Left ventricle myocardium inferior (tissue), 1 donor: ENCODE results near the gene CPNE5. TPM values are rescaled to one million over a fixed set of nuclear protein-coding genes. Genes with fewer than 3 reads are reported as not detected.

Source experiments
- DNase-seq: peaks from one replicate; pipeline ENCODE4 v3.0.0-alpha.2; 2020
- H3K27ac ChIP-seq: fragments of 200-600 bp; replicated peaks from 2 replicates; pipeline ENCODE4 v1.8.0; 2021
- H3K27me3 ChIP-seq: fragments of 200-600 bp; 2 replicates; pipeline ENCODE4 v1.8.0; 2021; ENCODE audit warnings: low read depth
- H3K36me3 ChIP-seq: fragments of 200-600 bp; 2 replicates; pipeline ENCODE4 v1.8.0; 2021
- H3K4me1 ChIP-seq: fragments of 200-600 bp; 2 replicates; pipeline ENCODE4 v1.8.0; 2021
- H3K4me3 ChIP-seq: fragments of 200-600 bp; 2 replicates; pipeline ENCODE4 v1.8.0; 2021; ENCODE audit warnings: mild to moderate bottlenecking, moderate library complexity
- H3K9me3 ChIP-seq: fragments of 200-600 bp; replicated peaks from 2 replicates; pipeline ENCODE4 v1.8.0; 2021
- intact Hi-C: fragments of 100-400 bp; cut with micrococcal nuclease; formaldehyde crosslinking; loops from one replicate; pipeline ENCODE4 v1.11.0; 2022
- total RNA-seq: library from RNA; stranded (reverse); fragmentation: NEBNext Ultra II Directional; extraction: Animal tissue kit (Norgen Biotek cat#: 25700); gene quantifications from one replicate; pipeline ENCODE4 v1.2.1, GENCODE V29; 2021
- TF ChIP-seq, protein P1 (sequence below): fragments of 200-600 bp; IDR thresholded peaks from 2 replicates; pipeline ENCODE4 v1.8.0; 2021; ENCODE audit warnings: antibody characterized with exemption, mild to moderate bottlenecking, borderline replicate concordance
- donor health status: DM: no; HTN: yes; CAD: no; lungs with severe emphysema.

The CPNE5 gene
- total RNA-seq, 1 donor from 2014 or later, result 26.5 TPM

DNA sequence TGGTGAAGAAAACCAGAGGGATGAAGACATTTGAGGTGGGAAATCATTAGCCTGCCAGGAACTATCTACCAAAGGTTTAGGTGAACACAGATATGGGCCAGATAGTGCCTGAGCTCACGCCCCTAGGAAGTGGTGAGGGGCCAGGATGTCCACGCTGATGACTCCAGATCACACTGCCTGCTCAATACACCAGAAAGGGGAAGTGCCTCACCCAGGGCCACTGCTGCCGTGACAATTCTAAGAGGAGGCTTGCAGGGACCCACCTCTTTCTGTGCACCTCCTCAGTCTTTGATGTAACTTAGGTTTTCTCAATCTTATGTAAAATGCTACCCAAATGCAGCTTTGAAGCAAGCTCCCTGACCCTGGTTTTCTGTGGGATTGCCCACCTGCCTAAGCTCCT, 147.0 kb downstream of the CPNE5 start:
- Histone ChIP-seq H3K27me3 (no peaks in the 10 kb centered on the region), H3K9me3 (no peaks in the 10 kb centered on the region), H3K36me3 (peaks cover 8% of the 10 kb centered on the region), H3K4me1 (peaks cover 22% of the 10 kb centered on the region), H3K27ac (peak overlapping the region; percentile 55), H3K4me3 (no peak overlapping the region)
- DNase-seq, result no peak
- intact Hi-C loops, result no loop called here
- TF ChIP-seq, protein P1, sequence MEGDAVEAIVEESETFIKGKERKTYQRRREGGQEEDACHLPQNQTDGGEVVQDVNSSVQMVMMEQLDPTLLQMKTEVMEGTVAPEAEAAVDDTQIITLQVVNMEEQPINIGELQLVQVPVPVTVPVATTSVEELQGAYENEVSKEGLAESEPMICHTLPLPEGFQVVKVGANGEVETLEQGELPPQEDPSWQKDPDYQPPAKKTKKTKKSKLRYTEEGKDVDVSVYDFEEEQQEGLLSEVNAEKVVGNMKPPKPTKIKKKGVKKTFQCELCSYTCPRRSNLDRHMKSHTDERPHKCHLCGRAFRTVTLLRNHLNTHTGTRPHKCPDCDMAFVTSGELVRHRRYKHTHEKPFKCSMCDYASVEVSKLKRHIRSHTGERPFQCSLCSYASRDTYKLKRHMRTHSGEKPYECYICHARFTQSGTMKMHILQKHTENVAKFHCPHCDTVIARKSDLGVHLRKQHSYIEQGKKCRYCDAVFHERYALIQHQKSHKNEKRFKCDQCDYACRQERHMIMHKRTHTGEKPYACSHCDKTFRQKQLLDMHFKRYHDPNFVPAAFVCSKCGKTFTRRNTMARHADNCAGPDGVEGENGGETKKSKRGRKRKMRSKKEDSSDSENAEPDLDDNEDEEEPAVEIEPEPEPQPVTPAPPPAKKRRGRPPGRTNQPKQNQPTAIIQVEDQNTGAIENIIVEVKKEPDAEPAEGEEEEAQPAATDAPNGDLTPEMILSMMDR, result no peak

DNA sequence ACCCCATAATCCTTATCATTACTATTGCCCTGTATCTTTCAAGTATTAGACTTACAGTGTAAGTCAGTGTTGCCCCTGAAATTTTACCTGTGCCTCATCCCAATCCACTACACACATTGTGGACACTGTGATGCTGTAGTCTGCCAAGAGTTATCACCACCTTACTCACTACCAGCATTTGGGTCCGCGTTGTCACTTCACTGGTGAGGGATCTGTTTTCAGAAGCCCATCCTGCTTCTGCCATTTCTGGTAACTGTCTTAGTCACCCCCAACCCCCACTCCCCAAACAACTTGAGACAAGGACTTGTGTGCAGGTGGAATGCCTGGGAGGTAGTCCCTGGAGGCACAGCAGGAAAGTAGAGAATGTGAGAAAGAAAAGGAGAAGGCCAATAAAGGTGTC, 147.6 kb downstream of the CPNE5 start:
- H3K4me1 ChIP-seq, result peaks cover 22% of the 10 kb centered on the region
- no peaks in the 10 kb centered on the region for H3K9me3 ChIP-seq
- DNase-seq, result no peak
- H3K27me3 ChIP-seq, result no peaks in the 10 kb centered on the region
- peaks cover 14% of the 10 kb centered on the region for H3K36me3 ChIP-seq
- intact Hi-C loops, result no loop called here
- no peak overlapping the region for H3K27ac ChIP-seq
- H3K4me3 ChIP-seq, result no peak overlapping the region
- TF ChIP-seq, protein P1, result no peak

DNA sequence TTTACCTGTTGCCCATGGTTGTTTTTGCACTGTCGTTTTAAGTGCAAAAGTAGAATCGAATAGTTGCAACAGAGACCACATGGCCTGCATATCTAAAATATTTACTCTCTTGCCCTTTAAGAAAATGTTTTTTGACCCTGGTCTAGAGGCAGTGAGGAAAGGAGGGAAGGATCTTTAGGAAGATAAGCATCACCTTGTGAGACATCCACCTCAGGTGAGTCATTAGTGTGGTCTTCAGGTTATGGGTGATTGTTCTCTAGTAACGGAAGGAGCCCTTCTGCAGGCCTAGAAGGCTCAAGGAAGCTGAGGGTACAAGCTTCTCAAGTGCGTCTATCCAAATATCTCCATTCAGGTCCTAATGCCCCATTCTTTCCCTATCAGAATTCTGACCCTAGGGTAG, 148.2 kb downstream of the CPNE5 start:
- H3K4me1 ChIP-seq, result peaks cover 27% of the 10 kb centered on the region
- H3K27ac ChIP-seq, result no peak overlapping the region
- peaks cover 20% of the 10 kb centered on the region for H3K36me3 ChIP-seq
- DNase-seq, result no peak
- intact Hi-C loops, result no loop called here
- H3K27me3 ChIP-seq, result no peaks in the 10 kb centered on the region
- H3K9me3 ChIP-seq, result no peaks in the 10 kb centered on the region
- TF ChIP-seq, protein P1, result no peak
- H3K4me3 ChIP-seq, result no peak overlapping the region

Other genes starting within 250 kb of the CPNE5 start
- 119 TPM for gene SRSF3, start 245.1 kb downstream of the CPNE5 start, total RNA-seq
- 67.2 TPM for gene CDKN1A, start 160.7 kb downstream of the CPNE5 start, total RNA-seq
- gene RAB44, start 141.6 kb downstream of the CPNE5 start, total RNA-seq, result 0.05 TPM
- gene PPIL1, start 35.4 kb upstream of the CPNE5 start, total RNA-seq, result 69.1 TPM
- gene C6orf89, start 46.5 kb upstream of the CPNE5 start, total RNA-seq, result 76.4 TPM
- 25.9 TPM for gene PI16, start 115.3 kb upstream of the CPNE5 start, total RNA-seq
- 162 TPM for gene MTCH1, start 146.8 kb upstream of the CPNE5 start, total RNA-seq
- gene FGD2, start 166.2 kb upstream of the CPNE5 start, total RNA-seq, result 6.0 TPM